ENCODE results near the gene CDC42BPB. TPM values are rescaled to one million over a fixed set of nuclear protein-coding genes. Genes with fewer than 3 reads are reported as not detected.

Gene CDC42BPB
- total and polyA plus RNA-seq, 2 of the 13 experiments (the other 11 are each of a cell fraction or from before 2014, with no cell fraction given): 19.7 to 32.3 TPM

DNA sequence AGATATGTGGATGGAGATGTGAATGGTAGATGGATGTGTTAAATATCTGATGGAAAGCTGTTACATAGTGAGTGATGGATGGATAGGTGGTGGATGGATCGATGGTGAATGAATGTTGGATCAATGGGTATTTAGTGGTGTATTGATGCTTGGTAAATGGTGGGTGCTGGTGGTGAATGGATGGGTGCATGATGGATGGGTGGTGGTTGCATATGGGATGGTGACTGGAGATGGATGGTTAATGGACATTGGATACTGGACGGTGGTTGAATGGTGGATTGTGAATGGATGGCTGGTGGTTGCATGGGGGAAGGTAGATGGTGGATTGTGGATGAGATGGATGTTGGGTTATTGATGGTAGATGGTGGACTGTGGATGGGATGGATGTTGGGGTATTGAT lies 24.6 kb upstream of the CDC42BPB start:
- ChIA-PET POLR2A (no interaction called here), CTCF (ENCODE audit: low intra/inter-chr PET ratio, low total read pairs) (no interaction called here)
- intact Hi-C loops (cut with micrococcal nuclease; ENCODE audit: unreplicated experiment): no loop called here
- 31% methylated on average over 2 of the region's 2 CpGs for WGBS (ENCODE audit: low lambda C conversion rate)
- BruUV-seq (replicated peaks): no TSS peak
- Histone ChIP-seq H3K4me3 (replicated peaks in 1 of 3; ENCODE audit: insufficient read depth in 1 of 3, low read depth in 2 of 3, low read length in 3 of 3) (no peak overlapping the region), H3K9me3 (ENCODE audit: low read length) (no peaks in the 10 kb centered on the region), H3K79me2 (ENCODE audit: insufficient read depth, low read length) (no peaks in the 10 kb centered on the region), H3K27ac (ENCODE audit: extremely low read length, insufficient read depth, low read length) (no peak overlapping the region), H4K20me1 (ENCODE audit: insufficient read depth, low read length) (no peaks in the 10 kb centered on the region), H3K4me2 (ENCODE audit: low read depth, low read length) (no peak overlapping the region), H3K9ac (ENCODE audit: insufficient read depth, low read depth, low read length) (no peak overlapping the region), H3K27me3 (ENCODE audit: control insufficient read depth in 1 of 2, insufficient read depth in 2 of 2, low read length in 2 of 2) (peaks cover 0 to 31% of the 10 kb centered on the region in 2 experiments; a peak in 4 of 5 replicates), H3K36me3 (replicated peaks in 1 of 2; ENCODE audit: control insufficient read depth in 1 of 2, insufficient read depth in 2 of 2, low read length in 2 of 2) (no peaks in the 10 kb centered on the region), H2AFZ (ENCODE audit: low read length) (no peak overlapping the region), H3K4me1 (ENCODE audit: insufficient read depth, low read length) (peaks cover 40% of the 10 kb centered on the region)
- ATAC-seq (no peak), FAIRE-seq (no peak), DNase-seq (ENCODE audit: low spot score) (no peak)
- in situ Hi-C loops (cut with HindIII; ENCODE audit: extremely low pct_ligation_motif_present, low pct_unique_long_range_greater_than_20kb): no loop called here
- TF ChIP-seq ZNF709 (CRISPR knock-in tag; IDR thresholded peaks at IDR 0.05) (no peak), FOXP1 (IDR thresholded peaks at IDR 0.05) (0 out of 2 replicates have a peak, but pooled peaks have one; percentile 18), FOXP1 (CRISPR knock-in tag; IDR thresholded peaks at IDR 0.05) (no peak)

DNA sequence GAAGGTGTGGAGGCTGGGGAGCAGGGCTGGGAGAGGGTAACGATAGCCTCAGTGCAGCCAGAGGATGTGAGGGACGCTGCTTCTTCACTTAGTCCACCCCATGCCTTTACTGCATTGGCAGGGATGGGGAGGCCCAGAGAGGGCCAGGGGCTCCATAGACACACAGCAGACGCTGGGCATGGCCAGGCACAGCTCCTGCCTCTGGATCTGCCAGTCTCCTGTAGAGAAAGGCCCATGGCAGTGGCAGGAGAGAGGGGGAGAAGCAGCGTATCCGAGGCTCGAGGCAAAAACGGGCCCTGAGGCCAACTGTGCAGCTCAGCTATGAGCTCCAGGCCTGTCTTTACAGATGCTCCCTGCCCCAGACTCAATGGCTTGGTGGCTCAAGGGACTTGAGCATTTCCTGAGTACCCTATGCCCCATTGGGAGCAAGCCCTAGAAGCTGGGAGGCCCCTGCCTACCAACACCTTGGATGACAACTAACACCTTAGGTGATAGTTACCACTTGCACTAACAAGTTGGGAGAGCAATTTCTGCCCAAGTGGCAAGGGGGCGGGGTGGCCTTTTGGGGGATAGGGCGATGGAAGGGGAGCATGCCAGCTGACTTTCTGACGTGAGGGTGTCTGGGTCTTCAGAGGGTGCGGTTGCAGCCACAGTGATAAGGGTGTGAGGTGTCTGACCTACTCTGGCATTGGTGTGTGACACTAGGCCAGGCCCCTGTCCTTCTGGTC lies 21.7 kb upstream of the CDC42BPB start:
- ATAC-seq (no peak), DNase-seq (ENCODE audit: low spot score) (no peak), FAIRE-seq (no peak)
- Histone ChIP-seq H4K20me1 (ENCODE audit: insufficient read depth, low read length) (no peaks in the 10 kb centered on the region), H3K79me2 (ENCODE audit: insufficient read depth, low read length) (no peaks in the 10 kb centered on the region), H3K9ac (ENCODE audit: insufficient read depth, low read depth, low read length) (no peak overlapping the region), H2AFZ (ENCODE audit: low read length) (no peak overlapping the region), H3K4me2 (ENCODE audit: low read depth, low read length) (no peak overlapping the region), H3K4me3 (replicated peaks in 1 of 3; ENCODE audit: insufficient read depth in 1 of 3, low read depth in 2 of 3, low read length in 3 of 3) (no peak overlapping the region), H3K36me3 (replicated peaks in 1 of 2; ENCODE audit: control insufficient read depth in 1 of 2, insufficient read depth in 2 of 2, low read length in 2 of 2) (no peaks in the 10 kb centered on the region), H3K9me3 (ENCODE audit: low read length) (no peaks in the 10 kb centered on the region), H3K27ac (ENCODE audit: extremely low read length, insufficient read depth, low read length) (no peak overlapping the region), H3K4me1 (ENCODE audit: insufficient read depth, low read length) (peaks cover 33% of the 10 kb centered on the region), H3K27me3 (ENCODE audit: control insufficient read depth in 1 of 2, insufficient read depth in 2 of 2, low read length in 2 of 2) (peaks cover 2 to 26% of the 10 kb centered on the region in 2 experiments; a peak in 3 of 5 replicates)
- in situ Hi-C loops (cut with HindIII; ENCODE audit: extremely low pct_ligation_motif_present, low pct_unique_long_range_greater_than_20kb) (loop anchor here (5.0 kb wide), 1 partner anchor 213 kb away; no protein-coding TSS in a partner anchor), intact Hi-C loops (cut with micrococcal nuclease; ENCODE audit: unreplicated experiment) (loop anchor here (1.0 kb wide), 1 partner anchor 213 kb away; no protein-coding TSS in a partner anchor)
- no TSS peak for BruUV-seq (replicated peaks)
- TF ChIP-seq ZNF768 (CRISPR knock-in tag; IDR thresholded peaks at IDR 0.05) (peak; percentile 92), U2AF1 (optimal IDR thresholded peaks at IDR 0.05; ENCODE audit: low read depth, low read length) (no peak), ZNF558 (CRISPR knock-in tag; IDR thresholded peaks at IDR 0.05; ENCODE audit: borderline replicate concordance) (no peak), RBFOX2 (IDR thresholded peaks at IDR 0.05; ENCODE audit: low read depth, low read length) (no peak)
- POLR2A ChIA-PET: interaction anchor here (0.7 kb wide), 1 partner anchor 21 kb away, joined by 3 read pairs; no protein-coding TSS in a partner anchor
- 15% methylated on average over 9 of the region's 11 CpGs for WGBS (ENCODE audit: low lambda C conversion rate)
- CTCF ChIA-PET (ENCODE audit: low intra/inter-chr PET ratio, low total read pairs): interaction anchor here (1.3 to 2.0 kb wide), 3 partner anchors 13 to 214 kb away, joined by 4 to 8 read pairs (median 6); no protein-coding TSS in a partner anchor
